GM21723 (cell line): ENCODE measurements around the gene PON2.
A peak's percentile ranks its signal among the peaks of the same experiment; 100 is the strongest.
"Not testable (repeated sequence)": the region's sequence is repeated elsewhere in the genome, so short reads cannot be mapped to it uniquely, and the experiment has no call there.

Source experiments
- ATAC-seq: cut with Tn5 transposase; IDR thresholded peaks from one replicate; pipeline ENCODE4 v1.9.1; 2021; ENCODE audit warnings: mild to moderate bottlenecking, moderate library complexity; ENCODE audit not compliant: unreplicated experiment

Gene PON2

DNA sequence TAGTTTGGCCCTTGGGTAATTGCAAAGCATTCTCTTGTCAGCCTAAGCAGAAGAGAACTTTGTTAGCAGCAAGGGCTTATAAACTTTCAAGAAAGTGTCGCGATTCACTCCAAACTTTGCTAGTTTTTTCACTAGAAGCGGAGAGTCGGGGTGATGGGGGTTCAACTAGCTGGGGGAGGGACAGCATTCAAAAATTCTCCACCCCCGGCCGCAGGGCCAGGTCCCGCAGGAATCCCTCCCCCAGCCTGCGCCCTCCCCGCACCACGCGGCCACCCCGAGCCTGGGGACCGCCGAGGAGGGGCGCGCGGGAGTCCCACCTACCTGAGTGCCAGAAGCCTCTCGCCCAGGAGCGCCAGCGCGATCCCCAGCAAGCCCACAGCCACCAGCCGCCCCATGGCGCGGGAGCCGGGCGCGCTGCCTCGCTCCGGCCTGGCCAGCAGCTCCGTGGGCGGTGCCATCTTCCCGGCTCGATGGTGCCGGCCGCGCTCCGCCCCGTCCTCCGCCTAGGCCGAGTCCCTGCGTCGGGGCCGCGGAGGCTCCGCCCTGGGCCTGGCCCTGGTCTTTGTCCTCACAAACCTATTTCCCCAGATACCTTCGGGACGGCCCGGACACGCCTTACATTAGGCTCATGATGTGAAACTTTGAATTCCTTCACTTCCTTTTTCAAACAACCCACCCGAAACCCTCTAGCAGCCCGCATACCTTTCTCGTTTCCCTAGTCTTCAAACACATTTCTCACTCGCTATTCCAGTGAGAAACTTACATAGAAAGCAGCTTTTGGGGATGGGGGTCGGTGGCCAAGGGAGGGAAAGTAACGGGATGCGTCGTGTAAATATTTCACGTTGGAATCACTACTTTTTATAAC, at the start of gene PON2:
Gene PON2, minus strand, starts transcription at position 472 of the 865 bp plus-strand sequence. Its CDS starts 77 bp downstream, at position 395.
- peak; percentile 96 for ATAC-seq

GRCh38 chr7:95482424-95482823, 47.6 kb upstream of the PON2 start:
- ATAC-seq: no peak

DNA sequence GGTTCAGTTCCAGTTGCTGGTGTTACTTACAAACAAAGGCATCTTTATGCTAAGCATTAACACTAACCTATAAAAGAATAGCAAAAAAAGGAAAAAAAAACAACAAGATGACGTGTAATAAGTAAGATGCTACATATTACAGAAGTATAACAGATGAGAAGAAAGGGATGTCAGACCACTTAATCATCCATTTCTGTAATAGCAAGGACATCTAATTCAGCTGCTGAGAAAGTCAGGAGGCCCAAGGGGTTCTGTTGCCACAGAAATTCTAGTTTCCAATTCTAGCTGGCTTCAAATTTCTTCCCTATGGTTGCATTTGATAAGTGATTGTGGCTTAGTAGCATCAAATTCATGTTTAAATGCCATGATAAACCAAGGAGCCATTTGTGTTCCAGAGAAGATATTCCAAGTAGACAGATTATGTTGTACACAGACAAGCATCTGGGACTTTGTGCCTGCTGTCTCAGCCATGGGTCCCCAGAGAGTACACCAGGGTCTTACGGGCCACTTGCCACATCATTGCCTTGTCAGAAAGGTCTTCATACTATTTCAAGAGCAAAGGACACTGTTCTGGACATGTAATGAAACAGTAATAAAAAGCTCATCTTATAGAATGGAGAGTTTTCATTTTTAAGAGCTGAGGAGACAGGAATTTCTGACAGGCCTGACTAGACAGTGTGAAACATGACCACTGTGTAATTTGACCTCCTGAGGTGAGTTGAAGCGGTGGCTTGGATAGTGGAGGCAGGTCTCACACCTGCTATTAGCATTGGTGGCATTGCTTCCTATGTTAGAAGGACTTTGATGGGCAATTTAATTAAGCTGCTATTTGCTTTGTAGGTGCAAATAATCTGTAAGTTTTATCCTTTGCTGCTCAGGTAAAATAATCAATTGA, 46.7 kb upstream of the PON2 start:
- no peak for ATAC-seq

DNA sequence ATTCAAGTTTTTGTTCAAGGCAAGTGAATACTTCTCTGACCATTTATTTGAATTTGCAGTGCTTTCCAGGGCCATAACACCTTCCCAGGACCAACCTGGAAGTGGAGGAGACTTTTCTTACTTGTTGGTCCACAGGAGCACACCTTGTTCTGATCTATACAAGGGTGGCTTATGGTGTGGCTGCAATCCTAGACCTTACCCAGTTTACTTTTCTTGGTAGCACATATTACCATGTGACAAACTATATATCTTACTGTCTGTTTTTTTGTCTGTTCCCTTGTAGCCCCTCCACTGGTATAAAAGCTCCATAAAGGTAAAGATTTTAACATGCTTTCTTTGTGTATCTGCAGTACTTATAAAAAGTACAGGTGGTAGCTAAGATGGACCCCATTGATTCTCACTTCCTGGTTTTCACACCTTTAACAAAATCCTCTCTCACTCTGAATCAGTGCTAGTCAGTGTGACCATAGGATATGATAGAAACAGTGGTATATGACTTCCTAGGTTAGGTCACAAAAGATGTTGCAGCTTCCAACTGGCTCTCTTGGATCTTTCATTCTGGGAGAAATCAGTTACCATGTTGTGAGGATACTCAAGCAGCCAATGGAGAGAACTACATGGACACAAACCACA, 45.3 kb upstream of the PON2 start:
- peak; percentile 67 for ATAC-seq

GRCh38 chr7:95478272-95479037, 43.6 kb upstream of the PON2 start:
- no peak for ATAC-seq

DNA sequence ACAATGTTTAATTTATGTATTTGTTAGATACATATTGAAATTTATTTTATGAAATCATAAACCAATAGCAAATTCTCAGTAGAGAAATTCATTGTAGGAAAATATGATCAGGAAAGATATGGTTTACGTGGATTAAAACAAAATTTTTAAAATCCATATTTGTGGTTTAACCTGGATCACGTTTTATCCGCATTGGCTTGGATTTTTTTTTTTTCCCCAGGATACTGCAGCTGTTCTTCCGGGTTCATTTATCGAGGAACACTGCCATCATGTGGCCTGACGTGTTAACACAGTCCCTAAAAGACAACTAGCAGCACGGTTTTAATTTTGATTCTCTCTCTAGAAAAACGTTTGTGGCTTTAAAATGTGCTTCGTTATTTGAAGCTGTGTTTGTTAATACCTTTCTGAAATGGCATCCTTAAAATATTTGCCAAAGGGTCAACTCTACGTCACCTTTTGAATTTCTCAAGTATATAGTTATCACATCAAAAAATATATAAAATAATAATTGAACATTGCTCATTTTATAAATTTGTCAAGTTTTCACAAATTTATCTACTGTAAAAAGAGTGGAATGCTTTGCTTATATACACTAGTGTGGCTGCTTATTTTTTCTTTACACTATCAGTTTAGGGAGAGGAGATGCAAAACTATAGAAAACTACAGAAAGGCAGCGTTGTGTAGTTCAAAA, 42.2 kb upstream of the PON2 start:
- ATAC-seq: peak; percentile 85

GRCh38 chr7:95476072-95476847, 41.4 kb upstream of the PON2 start:
- ATAC-seq: no peak

GRCh38 chr7:95473276-95473985, 38.6 kb upstream of the PON2 start:
- no peak for ATAC-seq

DNA sequence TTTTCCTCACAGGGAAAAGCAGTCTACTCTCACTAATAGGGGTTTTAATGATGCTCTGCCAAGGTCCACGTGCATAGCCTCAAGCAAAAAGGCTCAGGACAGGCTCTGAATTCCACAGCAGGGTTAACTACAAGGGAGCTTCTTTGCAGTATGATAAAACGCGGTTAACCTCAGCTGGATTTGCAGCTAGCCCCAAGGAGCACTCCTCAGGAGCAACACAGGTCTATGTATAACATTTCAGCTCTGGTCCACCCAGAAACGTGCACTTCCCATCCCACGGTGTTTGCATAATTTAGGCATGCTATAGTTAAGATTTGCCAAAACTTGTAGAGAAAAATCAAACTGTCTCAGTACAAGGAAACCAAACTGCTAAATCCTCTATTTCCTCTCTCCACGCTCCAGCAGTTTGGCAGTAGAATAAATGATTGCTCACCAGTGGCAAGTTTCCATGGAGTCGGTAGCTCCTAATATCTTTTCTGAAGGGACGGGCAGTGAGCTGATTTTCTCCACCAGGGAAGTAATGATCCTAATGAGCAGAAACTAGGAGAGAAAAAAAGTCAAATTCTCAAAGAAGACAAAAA, 37.8 kb upstream of the PON2 start:
- no peak for ATAC-seq

DNA sequence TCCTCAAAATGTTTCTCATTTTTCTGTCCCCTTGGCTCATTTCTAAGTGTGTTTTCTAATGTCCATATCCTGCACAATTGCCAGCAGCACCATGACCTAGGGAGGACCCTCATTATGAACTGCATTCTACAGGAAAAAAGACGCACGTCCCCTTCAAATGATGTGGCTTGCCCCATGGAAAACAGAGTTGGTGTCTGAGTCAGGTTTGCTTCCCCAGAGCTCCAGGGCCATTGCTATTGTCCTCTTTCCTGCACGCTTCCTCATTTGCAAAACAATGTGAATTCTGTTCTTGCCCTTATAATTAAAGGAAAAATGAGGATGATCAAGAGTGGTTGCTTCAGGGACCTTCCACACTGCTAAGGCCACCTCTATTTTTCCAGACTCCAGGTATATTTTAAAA, 36.2 kb upstream of the PON2 start:
- no peak for ATAC-seq

- peak; percentile 98 for ATAC-seq
Observed at GRCh38 chr7:95470452-95470851, 35.6 kb upstream of the PON2 start.

DNA sequence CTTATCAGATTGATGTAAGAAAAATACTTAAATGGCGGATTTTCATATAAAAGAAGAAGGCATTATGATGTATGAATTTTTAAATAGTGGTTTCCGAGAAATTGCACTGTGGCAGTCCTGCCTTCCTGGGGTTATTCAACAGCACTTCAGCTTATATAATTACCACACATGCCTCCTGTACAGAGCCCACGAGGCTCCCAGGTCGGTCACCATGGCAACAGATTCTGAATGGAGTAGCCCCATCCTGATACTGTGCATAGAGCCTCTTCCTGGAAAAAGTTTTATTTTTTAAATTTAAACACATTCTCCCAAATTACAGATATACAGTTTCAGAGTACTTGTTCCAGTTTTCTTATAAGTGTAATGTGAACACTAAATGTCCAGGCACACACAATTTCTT, 35.0 kb upstream of the PON2 start:
- ATAC-seq: no peak

DNA sequence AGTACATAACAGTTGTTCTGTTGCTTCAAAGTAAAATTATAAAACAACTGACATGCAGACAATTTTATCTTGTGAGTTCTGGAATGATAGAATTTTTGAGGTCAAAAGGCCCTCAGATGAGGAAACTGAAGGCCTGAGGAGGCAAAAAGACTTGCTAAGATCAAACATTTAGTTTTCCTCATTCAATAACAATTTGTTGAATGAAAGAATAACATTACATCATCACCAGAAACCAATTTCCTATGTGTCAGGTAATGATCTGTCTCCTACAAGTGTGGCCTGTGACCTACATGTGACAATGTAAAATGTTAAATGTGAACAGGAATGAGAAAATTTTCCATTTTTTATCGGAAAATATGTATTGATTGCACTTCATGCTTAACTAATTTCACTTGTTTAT, 34.4 kb upstream of the PON2 start:
- no peak for ATAC-seq

DNA sequence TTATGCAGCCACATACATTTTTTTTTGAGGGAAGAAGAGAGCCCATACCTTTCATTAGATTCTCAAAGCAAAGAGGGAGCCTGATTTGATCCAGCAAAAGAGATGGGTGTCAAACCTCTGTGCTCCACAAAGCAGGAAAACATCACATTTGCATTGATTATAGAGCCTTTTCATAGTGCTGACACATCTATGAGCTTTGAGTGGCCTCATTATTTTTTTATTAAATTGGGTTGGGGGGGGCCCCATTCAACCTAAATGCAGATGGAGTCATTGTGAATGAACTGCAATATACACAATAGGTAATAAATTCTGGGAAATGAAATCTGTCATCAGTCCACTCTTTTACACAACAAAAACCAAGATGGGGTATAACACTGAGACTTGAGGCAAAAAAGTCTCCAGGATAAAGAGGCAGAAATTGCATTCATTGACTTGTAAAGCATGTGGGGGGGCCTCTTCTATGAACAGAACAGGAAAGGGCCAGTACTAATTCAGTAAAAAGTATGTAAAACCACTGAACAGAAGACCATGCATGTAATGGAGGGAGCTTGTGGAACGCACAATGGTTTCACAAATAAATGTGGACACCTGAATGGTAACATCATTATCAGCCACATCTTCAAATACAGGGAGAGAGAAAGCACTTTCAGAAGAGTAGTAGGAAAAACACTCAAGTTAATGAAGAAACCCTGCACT, 33.2 kb upstream of the PON2 start:
- no peak for ATAC-seq

DNA sequence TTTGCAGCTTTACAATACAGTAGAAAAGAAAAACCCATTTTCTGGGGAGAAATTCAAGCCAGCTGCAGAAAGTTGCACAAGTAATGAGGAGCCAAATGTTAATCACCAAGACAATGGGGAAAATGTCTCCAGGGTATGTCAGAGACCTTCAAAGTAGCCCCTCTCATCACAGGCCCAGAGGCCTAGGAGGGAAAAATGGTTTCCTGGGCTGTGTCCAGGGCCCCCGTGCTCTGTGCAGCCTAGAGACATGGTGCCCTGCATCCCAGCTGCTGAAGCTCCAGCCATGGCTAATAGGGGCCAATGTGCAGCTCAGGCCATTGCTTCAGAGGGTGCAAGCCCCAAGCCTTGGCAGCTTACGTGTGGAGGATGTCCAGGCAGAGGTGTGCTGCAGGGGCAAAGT, 25.8 kb upstream of the PON2 start:
- not testable (repeated sequence) for ATAC-seq

- no peak for ATAC-seq
Observed at GRCh38 chr7:95457947-95458346, 23.1 kb upstream of the PON2 start.

DNA sequence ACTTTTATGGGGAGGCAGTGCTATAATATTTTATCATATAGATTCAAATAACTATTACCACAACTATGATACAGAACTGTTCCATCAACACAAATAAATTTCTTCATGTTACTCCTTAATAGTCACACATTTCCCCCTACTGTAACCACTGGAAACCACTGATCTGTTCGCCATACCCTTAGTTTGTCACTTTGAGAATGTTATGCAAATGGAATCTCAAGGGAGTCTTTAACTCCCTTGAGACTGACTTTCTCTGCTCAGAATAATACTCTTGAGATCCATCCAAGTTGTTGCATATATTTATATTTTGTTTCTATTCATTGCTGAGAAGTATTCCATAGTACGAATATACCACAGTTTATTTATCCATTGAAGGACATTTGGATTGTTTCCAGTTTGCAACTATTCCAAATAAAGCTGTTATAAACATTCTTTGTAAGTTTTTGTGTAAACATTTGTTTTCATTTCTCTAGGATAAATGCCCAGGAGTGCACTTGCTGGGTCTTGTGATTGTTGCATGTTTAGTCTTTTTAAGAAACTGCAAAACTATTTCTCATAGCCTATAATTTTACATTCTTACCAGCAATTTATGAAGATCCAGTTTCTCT, 19.7 kb upstream of the PON2 start:
- ATAC-seq: peak; percentile 75
